B cell (primary cell): Measurements from ENCODE around the gene PINLYP.

ENCODE experiments used
- CTCF ChIP-seq: fragments of 200-600 bp; IDR thresholded peaks from one replicate; pipeline ENCODE4 v1.8.0; 2022; ENCODE audit warnings: antibody characterized with exemption, mild to moderate bottlenecking
- EZH2 ChIP-seq: IDR thresholded peaks from 2 replicates; pipeline ENCODE4 v1.6.1; 2012; ENCODE audit warnings: borderline replicate concordance, low read depth, mild to moderate bottlenecking, moderate library complexity, low read length; ENCODE audit not compliant: insufficient read depth, poor library complexity, severe bottlenecking

- TF ChIP-seq EZH2: no peak
- no peak for TF ChIP-seq CTCF
Measured at GRCh38 chr19:43553656-43554055, 21.9 kb upstream of the PINLYP start.
